D721Med (cell line): ENCODE data around the gene CRAT.

Source experiments
- DNase-seq: peaks from one replicate; pipeline ENCODE4 v3.0.0; 2011; ENCODE audit warnings: low spot score; ENCODE audit not compliant: insufficient read length
- FAIRE-seq: peaks from 2 replicates; lab custom pipeline; 2011; peaks lifted over from hg19 to GRCh38; lab: Jason Lieb, UNC
- TF ChIP-seq, protein P1 (sequence below): IDR thresholded peaks from 2 replicates; pipeline ENCODE4 v1.5.1; 2012; ENCODE audit warnings: mild to moderate bottlenecking, control low read depth; ENCODE audit not compliant: insufficient read depth; ENCODE audit errors: missing control alignments

CRAT gene

DNA sequence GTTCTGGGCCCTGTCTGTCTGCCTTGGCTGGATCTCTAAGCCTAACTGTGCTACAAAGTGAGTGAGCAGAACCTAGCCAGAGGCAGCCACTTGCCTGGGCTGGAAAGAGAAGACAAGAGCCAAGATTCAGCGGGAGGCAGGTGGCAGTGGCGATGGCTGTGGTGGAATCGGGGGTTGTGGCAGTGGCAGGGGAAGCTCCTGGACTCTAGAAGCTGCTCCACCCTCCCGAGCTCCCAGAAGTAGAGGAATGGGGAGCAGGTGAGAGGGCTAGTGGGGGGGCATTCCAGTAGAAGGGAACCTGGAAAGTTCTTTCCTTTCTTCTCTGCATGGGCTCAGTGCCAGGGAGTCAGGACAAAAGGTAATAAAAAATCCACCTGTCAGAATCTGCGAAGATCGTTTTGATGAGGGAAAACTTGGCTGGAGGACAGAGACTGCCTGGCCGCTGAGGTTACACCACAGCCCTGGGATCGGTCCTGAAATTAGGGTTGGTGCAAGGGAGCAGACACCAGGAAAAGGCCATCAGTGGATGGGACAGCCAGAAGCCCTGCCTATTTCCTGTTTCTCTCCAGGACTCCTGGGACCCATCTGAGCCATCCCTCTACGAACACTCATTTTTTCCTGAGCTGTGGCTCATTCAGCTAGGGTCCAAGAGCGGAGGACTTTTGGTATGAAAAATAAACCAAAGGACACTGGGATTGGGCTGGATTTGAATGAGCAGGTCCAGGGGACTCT lies 1.6 kb downstream of the CRAT start:
- no peak for FAIRE-seq
- TF ChIP-seq, protein P1, sequence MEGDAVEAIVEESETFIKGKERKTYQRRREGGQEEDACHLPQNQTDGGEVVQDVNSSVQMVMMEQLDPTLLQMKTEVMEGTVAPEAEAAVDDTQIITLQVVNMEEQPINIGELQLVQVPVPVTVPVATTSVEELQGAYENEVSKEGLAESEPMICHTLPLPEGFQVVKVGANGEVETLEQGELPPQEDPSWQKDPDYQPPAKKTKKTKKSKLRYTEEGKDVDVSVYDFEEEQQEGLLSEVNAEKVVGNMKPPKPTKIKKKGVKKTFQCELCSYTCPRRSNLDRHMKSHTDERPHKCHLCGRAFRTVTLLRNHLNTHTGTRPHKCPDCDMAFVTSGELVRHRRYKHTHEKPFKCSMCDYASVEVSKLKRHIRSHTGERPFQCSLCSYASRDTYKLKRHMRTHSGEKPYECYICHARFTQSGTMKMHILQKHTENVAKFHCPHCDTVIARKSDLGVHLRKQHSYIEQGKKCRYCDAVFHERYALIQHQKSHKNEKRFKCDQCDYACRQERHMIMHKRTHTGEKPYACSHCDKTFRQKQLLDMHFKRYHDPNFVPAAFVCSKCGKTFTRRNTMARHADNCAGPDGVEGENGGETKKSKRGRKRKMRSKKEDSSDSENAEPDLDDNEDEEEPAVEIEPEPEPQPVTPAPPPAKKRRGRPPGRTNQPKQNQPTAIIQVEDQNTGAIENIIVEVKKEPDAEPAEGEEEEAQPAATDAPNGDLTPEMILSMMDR: no peak
- no peak for DNase-seq

GRCh38 chr9:129108083-129108804 lies 2.3 kb downstream of the CRAT start:
- DNase-seq: no peak
- TF ChIP-seq, protein P1: no peak
- no peak for FAIRE-seq

DNA sequence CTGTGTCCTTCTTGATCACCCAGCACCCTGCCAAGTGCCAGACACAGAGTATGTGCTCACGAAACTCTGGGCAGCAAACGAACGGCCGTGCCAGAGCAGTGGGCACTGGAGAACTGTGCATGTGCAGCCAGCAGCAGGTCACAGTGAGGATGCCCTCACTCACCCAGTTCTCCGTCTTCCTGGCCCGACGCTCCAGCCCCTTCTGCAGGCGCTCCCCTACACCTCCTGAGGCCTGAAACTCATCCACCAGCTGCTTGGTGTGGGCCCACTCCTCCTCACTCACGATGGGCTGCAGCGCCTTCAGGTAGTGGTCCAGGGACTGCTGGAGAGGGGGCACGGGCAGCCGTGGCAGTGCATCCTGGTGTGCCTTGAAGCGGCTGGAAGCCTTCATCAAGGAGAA lies 2.9 kb downstream of the CRAT start:
- DNase-seq: no peak
- no peak for FAIRE-seq
- TF ChIP-seq, protein P1: no peak

- FAIRE-seq: no peak
- TF ChIP-seq, protein P1: no peak
Observed at GRCh38 chr9:129105857-129106694, 4.5 kb downstream of the CRAT start.

GRCh38 chr9:129104051-129104450 lies 6.5 kb downstream of the CRAT start:
- FAIRE-seq: no peak
- DNase-seq: no peak
- TF ChIP-seq, protein P1: no peak

More at GRCh38 chr9:129105857-129106694, 4.5 kb downstream of the CRAT start:
- DNase-seq: no peak

- TF ChIP-seq, protein P1: no peak
- no peak for FAIRE-seq
- no peak for DNase-seq
Observed at GRCh38 chr9:129103595-129103965, 7.0 kb downstream of the CRAT start.
